ENCODE measurements around the gene SUSD5.
"Not testable (repeated sequence)": the region's sequence is repeated elsewhere in the genome, so short reads cannot be mapped to it uniquely, and the experiment has no call there.

Gene SUSD5

GRCh38 chr3:33152363-33153360 is 65.9 kb downstream of the SUSD5 start:
- DNase-seq (ENCODE audit: low read depth in 2 of 2), result no peak

DNA sequence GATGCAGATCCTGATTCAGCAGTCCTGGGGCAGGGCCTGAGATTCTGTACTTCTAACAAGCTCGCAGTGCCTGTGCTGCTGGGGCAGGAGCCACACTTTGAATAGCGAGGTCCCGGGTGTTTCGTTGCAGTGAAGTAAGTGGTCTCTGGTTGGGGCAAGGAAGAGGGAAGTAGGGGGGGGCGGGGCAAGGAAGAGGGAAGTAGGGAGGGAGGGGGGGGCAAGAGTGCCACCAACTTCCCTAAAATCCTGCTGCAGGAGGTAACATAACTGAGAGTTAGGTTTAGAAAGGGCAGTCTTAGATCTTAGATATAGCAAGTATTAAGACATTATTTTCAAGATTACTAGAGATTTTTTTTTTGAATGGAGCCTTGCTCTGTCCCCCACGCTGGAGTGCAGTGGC is 69.3 kb downstream of the SUSD5 start:
- no peak for DNase-seq (ENCODE audit: low read depth in 2 of 2)

DNA sequence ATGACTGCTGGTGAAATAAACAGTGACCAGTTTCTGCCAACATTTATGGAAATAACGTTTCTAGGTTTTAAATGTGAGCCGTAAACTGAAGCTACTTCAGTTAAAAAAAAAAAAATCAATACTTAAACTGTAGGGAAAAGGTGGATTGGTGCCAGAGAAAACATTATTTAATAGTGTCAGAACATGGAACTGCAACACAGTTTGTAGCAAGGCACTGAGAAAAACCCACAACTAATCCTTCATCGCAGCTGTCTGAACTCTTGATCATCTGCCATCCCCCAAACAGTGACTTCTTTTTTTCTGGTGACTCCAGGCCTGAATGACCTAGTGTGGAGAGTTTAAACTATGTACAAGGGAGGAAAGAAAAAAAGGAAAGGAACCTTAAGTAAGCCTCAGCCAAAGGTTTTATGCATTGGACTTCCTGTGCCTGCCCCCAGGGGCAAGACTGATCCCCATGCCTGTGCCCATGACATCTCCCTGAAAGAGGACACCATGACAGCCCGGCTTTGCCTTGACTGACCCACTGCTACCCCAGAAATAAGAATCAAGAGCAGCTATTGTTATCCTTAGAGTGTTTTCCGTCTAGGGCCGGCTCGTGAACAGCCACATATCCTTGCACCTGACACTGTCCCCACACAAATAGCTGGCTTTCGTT is 71.7 kb downstream of the SUSD5 start:
- DNase-seq (ENCODE audit: low read depth in 2 of 2), result no peak

DNA sequence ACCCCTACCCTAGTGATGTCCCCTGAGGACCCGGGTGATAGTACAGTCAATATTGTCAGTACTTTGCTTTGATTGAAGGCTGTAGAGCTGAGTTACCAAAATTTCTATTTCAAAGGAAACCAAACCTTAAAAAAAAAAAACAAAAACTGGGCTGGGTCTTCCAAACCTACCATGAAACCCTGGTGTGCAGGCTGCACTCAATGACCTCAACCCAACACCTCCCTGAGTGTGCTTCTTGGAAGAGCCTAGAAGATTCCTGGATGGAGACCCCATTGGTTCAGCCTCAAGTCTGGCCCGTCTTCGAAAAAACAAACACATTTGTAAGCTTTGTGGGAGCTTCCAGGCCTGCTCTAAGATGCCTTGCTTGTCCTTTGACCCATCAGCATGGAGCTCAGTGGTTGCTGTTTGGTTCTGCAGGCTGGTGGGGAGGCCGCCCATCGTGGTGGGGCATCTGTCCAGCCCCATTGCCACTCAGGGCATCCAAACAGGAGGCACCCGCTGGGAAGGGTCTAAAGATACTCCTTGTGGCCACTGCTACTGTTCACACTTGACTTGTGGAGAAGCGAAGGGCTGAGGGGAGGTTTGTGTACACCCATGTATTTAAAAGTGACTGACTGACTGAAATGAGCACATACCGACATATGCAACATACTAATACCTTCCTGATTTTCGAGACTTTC is 72.6 kb downstream of the SUSD5 start:
- no peak for DNase-seq (ENCODE audit: low read depth in 2 of 2)

- no peak for DNase-seq (ENCODE audit: low read depth in 2 of 2)
Measured at GRCh38 chr3:33145221-33145900, 73.2 kb downstream of the SUSD5 start.

- DNase-seq (ENCODE audit: low read depth in 2 of 2), result peak in 1 of 2 donors; percentile 5
Measured at GRCh38 chr3:33144433-33144832, 74.2 kb downstream of the SUSD5 start.

DNA sequence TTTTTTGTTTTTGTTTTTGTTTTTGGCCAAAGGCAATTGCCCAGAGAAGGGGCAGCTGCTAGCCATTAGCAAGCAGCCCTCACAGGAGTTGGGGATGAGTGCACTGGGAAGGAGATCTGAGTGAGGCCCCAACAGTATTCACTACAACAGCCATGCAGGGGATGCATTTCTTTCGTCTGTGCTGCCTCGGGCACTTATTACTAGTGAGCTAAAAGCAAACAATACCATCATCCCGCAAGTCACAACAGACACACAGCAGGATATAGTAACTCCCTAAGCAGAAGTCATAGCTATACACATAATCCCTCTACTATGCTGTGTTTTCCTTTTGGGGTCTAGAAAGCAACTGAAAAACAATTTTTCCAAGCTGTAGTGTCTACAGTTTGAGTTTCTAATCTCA is 77.6 kb downstream of the SUSD5 start:
- no peak for DNase-seq (ENCODE audit: low read depth in 2 of 2)

- DNase-seq (ENCODE audit: low read depth in 2 of 2), result no peak
Measured at GRCh38 chr3:33139996-33140395, 78.6 kb downstream of the SUSD5 start.

DNA sequence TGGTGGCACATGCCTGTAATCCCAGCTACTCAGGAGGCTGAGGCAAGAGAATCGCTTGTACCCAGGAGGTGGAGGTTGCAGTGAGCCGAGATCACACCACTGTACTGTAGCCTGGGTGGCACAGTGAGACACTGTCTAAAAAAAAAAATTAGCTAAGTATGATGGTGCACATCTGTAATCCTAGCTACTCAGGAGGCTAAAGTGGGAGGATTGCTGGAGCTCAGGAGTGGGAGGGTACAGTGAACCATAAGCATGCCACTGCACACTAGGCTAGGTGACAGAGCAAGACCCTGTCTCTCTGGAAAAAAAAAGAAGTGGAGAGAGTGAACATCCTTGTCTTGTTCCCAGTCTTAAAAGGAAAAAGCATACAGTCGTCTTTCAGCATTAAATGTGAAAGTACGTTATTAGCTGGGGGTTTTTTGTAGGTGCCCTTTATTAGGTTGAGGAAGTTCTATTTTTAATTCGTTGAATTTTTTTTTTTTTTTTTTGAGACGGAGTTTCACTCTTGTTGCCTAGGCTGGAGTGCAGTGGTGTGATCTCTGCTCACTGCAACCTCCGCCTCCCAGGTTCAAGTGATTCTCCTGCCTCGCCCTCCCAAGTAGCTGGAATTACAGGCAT is 79.5 kb downstream of the SUSD5 start:
- DNase-seq (ENCODE audit: low read depth in 2 of 2), result not testable (repeated sequence)

DNA sequence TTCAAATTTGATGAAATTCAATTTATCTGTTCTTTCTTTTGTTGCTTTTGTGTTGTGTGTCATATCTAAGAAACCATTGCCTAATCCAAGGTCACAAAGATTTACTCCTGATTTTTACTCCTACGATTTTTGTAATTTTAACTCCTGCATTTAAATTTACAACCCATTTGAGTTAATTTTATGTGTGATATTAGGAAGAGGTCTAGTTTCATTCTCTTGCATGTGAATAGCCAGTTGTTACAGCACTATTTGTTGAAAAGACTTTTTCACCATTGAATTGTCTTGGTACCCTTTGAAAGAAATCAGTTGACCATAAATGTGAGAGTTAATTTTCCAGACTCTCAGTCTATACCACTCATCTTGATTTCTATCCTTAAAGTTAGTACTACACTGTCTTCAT is 80.9 kb downstream of the SUSD5 start:
- DNase-seq (ENCODE audit: low read depth in 2 of 2), result no peak

DNA sequence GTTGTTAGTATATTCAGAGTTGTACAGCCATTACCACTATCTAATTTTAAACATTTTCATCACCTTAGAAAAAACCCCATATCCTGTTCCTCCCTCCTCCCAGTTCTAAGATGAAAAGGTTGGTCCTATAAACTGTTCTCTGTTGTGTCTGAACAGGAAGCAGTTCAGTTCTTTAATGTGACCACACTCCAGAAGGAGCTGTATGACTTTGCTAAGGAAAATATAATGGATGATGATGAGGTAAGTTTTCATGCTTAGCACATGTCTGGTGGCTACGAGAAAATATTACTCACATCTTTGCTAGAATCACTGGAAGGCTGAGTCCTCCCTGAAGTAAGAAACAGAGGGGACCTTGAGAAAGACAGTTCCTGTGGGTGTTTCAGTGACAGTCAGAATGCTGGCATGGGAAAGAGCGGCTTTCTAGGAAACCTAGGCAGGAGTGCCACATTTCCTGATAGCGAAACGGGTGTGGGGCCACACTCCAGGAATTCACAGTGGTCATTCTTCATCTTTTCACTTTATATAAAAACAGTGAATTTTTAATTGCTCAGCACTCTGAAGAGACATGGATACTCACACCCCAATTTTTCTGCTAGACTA is 84.5 kb downstream of the SUSD5 start:
- no peak for DNase-seq (ENCODE audit: low read depth in 2 of 2)

DNA sequence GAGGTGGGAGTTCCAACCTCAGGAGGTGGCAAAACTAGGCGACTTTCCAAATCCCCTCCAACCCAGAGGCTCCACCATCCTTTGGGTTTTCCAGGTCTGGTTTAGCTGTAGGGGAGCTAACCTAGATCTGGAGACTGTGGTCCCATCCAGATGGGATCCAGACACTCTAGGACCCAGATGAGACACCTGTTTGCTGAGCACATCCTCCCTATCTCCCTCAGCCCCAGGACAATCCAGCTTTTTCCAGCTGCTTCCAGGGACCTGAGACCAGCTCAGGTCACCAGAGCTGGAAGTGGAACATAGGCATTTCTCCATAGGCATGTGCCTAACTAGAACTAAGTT is 86.6 kb downstream of the SUSD5 start:
- no peak for DNase-seq (ENCODE audit: low read depth in 2 of 2)

DNA sequence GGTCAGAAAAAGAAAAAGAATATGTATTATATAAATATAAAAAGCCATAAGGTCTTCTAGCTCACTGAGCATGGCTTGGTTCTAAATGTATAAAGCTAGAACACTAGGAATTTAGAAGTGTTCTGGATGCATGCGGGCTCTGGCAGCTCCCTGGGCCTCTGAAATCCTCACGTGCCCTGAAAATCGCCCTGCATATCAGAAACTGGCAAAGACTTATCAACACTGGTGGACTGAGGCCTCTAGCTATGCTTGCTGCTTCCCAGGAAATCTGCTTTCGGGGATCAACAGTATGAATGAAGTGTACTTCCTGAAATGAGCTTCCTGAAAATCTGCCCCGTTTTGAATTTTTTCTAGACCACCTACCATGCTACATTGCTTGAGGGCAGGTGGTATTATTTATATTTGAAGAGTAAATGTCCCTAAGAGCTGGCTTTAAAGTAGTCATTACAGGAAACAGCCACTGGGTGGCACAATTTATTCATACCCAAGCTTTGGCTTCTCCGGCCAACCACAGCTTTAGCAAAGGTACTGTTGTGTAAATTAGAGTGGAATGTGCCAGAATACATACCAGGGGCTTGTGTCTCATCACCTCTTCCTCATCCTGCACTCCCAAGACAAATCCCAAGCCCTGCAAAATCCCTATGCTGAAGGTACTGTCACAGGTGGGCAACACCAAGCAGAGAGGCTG is 87.1 kb downstream of the SUSD5 start:
- DNase-seq (ENCODE audit: low read depth in 2 of 2), result no peak

DNA sequence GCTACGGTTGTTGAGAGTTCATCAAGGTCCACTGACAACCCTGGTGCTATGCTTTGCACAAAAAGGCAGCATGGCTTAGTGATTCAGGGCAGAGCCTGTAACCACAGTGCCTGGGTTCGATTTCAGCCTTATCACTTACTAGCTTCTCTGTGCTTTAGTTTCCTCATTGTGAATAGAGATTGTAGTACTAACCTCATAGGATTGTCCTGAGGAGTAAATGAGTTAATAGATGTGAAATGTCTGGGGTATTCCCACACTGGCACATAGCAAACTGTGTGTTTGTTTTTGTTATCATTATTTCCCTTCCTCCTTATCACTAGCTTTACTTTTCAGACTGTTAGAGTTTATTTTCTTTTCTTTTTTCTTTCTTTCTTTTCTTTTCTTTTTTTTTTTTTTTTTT is 88.5 kb downstream of the SUSD5 start:
- DNase-seq (ENCODE audit: low read depth in 2 of 2), result no peak

- DNase-seq (ENCODE audit: low read depth in 2 of 2), result no peak
Measured at GRCh38 chr3:33128706-33129105, 89.9 kb downstream of the SUSD5 start.

- no peak for DNase-seq (ENCODE audit: low read depth in 2 of 2)
Measured at GRCh38 chr3:33125840-33126239, 92.8 kb downstream of the SUSD5 start.

- DNase-seq (ENCODE audit: low read depth in 2 of 2), result no peak
Measured at GRCh38 chr3:33124638-33125037, 94.0 kb downstream of the SUSD5 start.

DNA sequence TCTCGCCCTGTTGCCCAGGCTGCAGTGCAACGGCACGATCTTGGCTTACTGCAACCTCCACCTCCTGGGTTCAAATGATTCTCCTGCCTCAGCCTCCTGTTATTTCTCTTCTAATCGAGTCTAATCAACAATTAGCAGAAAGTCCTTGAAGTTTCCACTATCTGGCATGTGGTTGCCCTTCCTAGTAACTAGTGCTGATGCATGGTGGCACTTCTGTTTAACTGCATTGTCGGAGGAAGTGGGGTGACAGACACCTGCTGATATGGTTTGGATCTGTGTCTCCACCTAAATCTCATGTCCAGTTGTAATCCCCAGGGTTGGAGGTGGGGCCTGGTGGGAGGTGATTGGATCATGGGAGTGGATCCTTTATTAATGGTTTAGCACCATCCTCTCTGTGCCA is 95.6 kb downstream of the SUSD5 start:
- DNase-seq (ENCODE audit: low read depth in 2 of 2), result no peak

- DNase-seq (ENCODE audit: low read depth in 2 of 2), result no peak
Measured at GRCh38 chr3:33119891-33120290, 98.7 kb downstream of the SUSD5 start.

- DNase-seq (ENCODE audit: low read depth in 2 of 2), result no peak
Measured at GRCh38 chr3:33117461-33117860, 101.1 kb downstream of the SUSD5 start.

All from stimulated activated CD8-positive, alpha-beta memory T cell treated with anti-CD3 and anti-CD28 coated beads, Interleukin-7, amount 100 ng/mL, for 1 hour (primary cell).